Articular chondrocyte of knee joint (primary cell): ENCODE measurements around the gene CC2D1A. TPM values are rescaled to one million over a fixed set of nuclear protein-coding genes. Genes with fewer than 3 reads are reported as not detected.

ENCODE experiments used
- small RNA-seq: library from RNA; depleted of rRNA; stranded (forward); fragments of <200 nt; gene quantifications from one replicate; pipeline ENCODE3, GENCODE V24; 2012
- total RNA-seq: library from RNA; depleted of rRNA; stranded (reverse); fragments of >200 nt; gene quantifications from 2 replicates; pipeline ENCODE4 v1.2.3, GENCODE V29; 2012

The CC2D1A gene
- total RNA-seq: 15.5 and 17.0 TPM in 2 replicates

GRCh38 chr19:13905634-13906520, at the start of gene CC2D1A, which contains the start of gene BRME1:
CC2D1A (plus strand) TSS chr19:13906201; CDS start chr19:13906442, 241 bp downstream.
BRME1 (minus strand) TSS chr19:13906117; CDS start chr19:13904892, 1,225 bp downstream.

GRCh38 chr19:13876834-13877233, 29.2 kb upstream of the CC2D1A start, which contains the start of gene NANOS3:
NANOS3 (plus strand) TSS chr19:13877134; CDS start chr19:13877249, 115 bp downstream.

GRCh38 chr19:13938301-13939064, 32.5 kb downstream of the CC2D1A start, which contains the start of gene PODNL1:
PODNL1 (minus strand) TSS chr19:13938417; CDS start chr19:13938181, 236 bp downstream.

GRCh38 chr19:13952154-13952930, 46.3 kb downstream of the CC2D1A start, which contains the start of gene DCAF15:
DCAF15 (plus strand) TSS chr19:13952509; CDS start chr19:13952513, 4 bp downstream.

Small RNA genes within 50 kb of the gene (small RNA-seq; reads per million reads assigned to genes)
- 57.8 reads per million, percentile 97 among the genes with 10 or more reads in this experiment for gene MIR181C
- 109 reads per million, percentile 98 among the genes with 10 or more reads in this experiment for gene MIR181D

Other genes with a start within 250 kb of the CC2D1A start
- gene MRI1, start 141.7 kb upstream of the CC2D1A start, total RNA-seq: 21.3 and 21.8 TPM in 2 replicates
- gene C19orf53, start 131.7 kb upstream of the CC2D1A start, total RNA-seq: 41.2 and 60.3 TPM in 2 replicates
- gene ZSWIM4, start 110.8 kb upstream of the CC2D1A start, total RNA-seq: 3.1 and 4.8 TPM in 2 replicates
- gene NANOS3, start 29.1 kb upstream of the CC2D1A start, total RNA-seq: not detected in 2 replicates
- gene BRME1, start 84 bp upstream of the CC2D1A start, total RNA-seq: 0.54 and 0.65 TPM in 2 replicates
- 7.6 and 8.6 TPM in 2 replicates for gene PODNL1, start 32.2 kb downstream of the CC2D1A start, total RNA-seq
- 7.7 and 8.6 TPM in 2 replicates for gene DCAF15, start 46.3 kb downstream of the CC2D1A start, total RNA-seq
- 2.1 and 2.6 TPM in 2 replicates for gene RFX1, start 100.1 kb downstream of the CC2D1A start, total RNA-seq
- not detected in 2 replicates for gene RLN3, start 121.9 kb downstream of the CC2D1A start, total RNA-seq
- gene IL27RA, start 125.6 kb downstream of the CC2D1A start, total RNA-seq: 1.4 and 2.0 TPM in 2 replicates
- under 0.01 TPM in 2 replicates for gene PALM3, start 155.9 kb downstream of the CC2D1A start, total RNA-seq
- 0.22 and 0.26 TPM in 2 replicates for gene MISP3, start 166.6 kb downstream of the CC2D1A start, total RNA-seq
- not detected in 2 replicates for gene C19orf67, start 179.6 kb downstream of the CC2D1A start, total RNA-seq
- 18.6 and 19.3 TPM in 2 replicates for gene SAMD1, start 184.6 kb downstream of the CC2D1A start, total RNA-seq
- 43.5 and 46.8 TPM in 2 replicates for gene PRKACA, start 211.6 kb downstream of the CC2D1A start, total RNA-seq
- gene ASF1B, start 230.4 kb downstream of the CC2D1A start, total RNA-seq: 5.0 and 8.8 TPM in 2 replicates